Hematopoietic multipotent progenitor cell treated with erythropoietin and hydrocortisone succinate and interleukin-3 and kit ligand, for 8 days (in vitro differentiated cells): Measurements from ENCODE around the gene PRL.

ENCODE experiments used
- DNase-seq: peaks from one replicate; pipeline ENCODE4 v3.0.0-alpha.2; 2015

Gene PRL

DNA sequence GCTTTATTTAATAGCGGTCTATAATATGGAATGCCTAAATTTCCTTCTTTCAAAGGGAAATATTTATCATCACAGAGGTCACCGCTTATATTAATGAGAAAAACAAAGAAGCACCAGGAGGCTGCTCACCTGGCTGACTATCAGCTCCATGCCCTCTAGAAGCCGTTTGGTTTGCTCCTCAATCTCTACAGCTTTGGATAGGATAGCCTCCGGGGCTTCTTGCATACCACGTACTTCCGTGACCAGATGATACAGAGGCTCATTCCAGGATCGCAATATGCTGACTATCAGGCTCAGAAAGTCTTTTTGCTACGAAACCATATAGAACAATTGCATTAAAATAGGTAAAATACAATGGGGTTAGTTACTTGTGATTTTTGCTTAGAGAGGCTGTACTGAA is 6.8 kb downstream of the PRL start:
- no peak for DNase-seq

DNA sequence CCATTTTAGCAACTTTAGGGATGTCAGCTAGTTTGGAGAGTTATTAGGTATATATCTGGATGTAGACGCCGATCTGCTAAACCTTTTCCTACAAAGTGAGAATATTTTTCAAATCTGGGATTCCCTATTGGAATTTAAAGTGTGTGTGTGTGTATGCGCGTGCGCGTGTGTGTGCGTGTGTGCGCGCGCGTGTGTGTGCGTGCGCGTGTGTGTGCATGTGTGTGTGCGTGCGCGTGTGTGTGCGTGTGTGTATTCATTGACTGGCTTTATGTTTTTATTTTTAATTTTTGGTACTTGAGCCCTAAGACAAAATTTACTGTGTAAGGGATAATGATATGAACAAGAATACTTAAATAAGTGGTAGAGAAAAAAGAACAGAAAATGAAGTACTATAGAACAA is 8.1 kb downstream of the PRL start:
- no peak for DNase-seq

DNA sequence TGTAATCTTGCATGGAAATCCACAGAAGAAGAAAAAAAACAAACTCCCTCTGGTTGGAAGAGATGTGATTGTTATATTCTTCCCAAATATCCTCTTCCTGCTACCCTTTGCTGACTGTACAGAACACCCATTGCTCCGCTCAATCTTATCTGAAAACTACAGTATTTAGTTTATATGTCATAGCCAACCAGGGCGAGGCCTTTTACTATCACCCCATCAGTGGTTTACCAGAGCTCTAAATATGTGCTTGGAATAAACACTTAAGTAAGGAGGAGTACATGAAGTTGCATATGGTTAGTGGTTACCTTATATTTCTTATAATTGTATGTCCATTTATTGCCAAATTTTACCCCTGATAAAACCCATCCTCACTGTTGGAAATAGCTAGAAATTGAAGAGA is 12.2 kb downstream of the PRL start:
- peak; percentile 9 for DNase-seq

DNA sequence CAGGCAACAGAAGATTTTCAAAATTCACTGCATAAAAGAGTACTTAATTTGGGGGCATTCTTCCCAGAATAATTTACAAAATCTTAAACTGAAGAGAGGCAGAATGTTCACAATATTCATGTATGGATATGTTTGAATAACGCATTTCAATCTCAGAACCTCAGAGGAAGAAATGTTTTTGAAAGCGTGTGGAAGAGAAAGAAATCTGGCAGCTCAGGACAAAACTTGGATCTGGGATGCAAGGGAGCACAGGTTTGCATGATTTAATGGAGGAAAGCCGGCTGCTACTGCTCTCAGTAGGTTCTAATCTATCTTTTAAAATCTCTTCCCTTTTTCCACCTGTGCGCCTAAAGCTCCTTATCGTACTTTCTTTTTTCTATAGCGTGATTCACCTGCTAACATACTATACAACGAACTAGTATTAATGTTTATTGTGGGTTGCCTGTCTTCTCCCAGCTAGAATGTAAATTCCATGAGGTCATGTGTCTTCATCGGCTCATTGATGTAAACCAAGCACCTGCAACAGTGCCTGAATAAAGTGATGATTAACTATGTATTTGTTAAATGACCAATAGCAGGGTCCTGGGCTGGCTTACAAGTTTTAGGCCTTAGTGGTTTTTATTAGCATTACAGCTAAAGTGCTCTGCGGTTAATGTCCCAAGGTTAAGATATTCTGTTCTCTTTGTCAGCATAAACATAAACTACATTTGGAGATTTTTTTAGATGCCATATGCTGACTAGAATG is 15.3 kb downstream of the PRL start:
- no peak for DNase-seq

DNA sequence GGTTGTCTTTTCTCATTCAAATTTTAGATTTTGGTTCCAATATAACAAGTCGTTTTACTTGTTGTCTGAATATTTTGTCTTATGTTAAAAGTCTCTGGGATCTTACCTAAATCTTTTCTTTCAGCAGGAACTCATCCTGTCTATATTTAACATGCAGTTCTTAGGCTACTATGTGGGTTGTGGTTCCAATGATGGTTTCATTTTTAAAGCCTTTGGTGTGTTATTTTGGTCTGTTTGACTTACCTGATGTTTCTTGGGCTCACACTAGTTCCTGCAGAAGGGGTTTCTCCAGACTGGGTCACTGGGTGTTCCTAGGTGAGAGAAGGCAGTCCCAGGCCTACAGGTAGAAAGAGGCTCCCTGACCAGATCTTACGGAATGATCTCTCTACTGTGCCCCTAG is 17.4 kb downstream of the PRL start:
- DNase-seq: no peak

DNA sequence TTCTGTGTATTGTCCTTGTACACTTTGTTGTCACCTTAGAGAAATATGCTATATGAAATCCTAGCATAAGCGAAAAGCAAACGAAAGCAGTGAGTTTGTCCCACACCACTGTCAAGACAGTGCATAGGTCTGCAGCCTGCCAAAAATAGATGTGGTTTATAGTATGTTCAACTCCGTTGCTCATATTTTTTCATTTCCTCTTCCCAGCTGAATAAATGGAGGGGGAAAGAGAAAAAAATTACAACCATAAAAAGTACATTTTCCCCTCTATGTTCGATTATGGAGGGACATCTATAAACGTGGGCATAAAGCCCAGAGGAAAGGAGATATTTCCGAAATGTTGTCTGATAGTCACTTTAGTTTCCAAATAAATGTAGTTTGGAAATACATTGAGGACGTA is 25.8 kb downstream of the PRL start:
- DNase-seq: no peak

GRCh38 chr6:22263748-22264147 is 33.1 kb downstream of the PRL start:
- DNase-seq: no peak

DNA sequence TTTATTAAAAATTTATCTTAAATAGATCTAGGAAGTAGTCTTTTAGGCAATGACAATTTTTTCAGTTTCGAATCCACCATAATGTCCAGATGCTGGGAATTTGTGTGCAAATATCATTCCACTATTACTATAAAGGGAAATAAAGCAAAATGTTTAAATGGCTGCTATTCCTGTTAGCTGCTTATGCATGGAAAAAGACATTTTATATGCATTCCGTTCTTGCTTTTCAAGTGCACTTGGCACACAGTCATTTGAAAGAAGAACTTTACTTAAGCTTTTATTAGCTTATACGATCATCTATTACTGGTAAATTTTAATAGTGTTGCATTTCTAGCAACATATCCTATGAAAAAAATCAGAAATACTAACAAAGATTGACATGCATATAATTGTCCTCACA is 42.0 kb downstream of the PRL start:
- no peak for DNase-seq

GRCh38 chr6:22253955-22254655 is 42.7 kb downstream of the PRL start:
- DNase-seq: no peak

- no peak for DNase-seq
Observed at GRCh38 chr6:22251348-22251747, 45.5 kb downstream of the PRL start.

DNA sequence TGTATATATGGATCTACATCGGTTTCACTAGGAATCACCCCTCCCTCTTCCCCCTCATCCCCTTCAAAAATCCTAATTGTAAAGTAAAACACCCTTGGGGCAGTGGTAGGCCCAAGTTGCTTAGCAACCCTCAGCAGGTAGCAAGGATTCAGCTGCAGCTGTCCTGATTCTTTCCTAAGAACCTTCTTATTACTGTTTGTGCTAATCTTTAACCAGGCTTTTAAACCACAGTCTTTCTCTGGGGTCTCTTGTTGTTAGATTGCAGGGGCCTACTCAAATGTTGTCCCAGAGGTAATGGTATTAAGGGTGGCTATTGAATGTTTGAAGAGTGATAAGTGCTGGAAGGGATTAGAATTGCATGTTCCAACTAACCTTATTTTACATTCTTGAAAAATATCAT is 46.4 kb downstream of the PRL start:
- no peak for DNase-seq

DNA sequence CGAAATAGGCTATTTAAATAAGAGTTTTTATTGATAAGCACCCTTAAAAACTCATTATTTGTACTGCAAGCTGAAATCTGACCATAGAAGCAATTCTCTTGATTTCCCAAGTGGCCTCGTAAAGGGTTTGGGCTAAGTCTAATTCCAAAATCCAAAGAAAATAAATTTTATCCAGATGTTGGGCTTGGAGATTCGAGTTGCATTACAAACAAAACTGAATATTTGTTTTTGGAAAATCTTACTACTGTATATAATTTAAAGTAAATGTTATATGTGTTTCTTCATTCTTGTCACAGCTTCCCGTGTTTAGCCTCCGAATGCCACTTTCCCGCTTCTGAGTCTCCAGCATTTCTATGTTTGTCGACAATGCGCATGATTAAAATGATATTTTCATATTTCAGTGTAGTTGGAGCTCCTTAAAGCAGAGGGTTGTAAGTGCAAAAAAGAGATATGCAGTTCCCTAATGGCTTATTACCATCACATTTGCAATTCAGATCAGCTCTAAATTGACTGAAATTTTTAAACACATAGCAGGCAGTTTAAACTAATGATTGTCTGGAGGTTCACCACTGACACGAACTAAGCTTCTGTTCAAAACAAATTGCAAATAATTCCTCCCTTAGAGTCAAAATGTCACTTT is 47.0 kb downstream of the PRL start:
- no peak for DNase-seq

DNA sequence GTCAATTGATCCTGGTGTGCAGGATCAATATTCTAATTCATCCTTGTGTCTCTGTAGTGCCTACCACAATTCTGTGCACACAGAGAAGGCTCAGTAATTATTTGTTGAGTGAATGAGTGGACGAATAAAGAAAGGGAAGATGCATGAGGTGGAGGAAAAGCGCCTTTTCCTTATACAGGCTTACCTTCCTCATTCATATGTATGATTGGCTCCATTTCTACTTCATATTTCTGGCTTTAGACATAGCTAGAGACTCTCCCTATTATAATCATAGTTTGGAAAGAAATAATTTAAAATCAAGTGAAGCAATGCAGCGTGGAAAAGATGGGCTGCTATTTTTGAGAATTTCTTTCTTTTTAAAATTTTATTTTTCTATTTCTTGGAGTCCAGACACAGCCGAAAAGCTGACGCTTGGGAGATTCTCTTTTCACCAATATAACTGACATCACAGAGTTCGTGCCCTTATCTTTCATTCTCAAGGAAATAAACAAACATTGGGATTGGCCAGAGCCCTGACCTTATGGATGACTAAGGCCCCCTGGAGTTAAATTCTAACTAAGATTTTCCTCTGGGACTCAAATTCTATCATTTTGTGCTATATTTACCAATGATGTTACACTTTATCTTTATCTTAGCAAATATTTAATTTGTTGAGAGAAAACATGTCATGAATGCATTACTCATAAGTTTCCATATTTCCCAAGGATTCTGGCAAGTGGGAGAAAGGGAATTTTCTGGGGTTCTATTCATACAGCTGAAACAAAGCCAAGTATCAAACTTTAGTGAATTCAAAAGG is 48.1 kb downstream of the PRL start:
- DNase-seq: no peak

DNA sequence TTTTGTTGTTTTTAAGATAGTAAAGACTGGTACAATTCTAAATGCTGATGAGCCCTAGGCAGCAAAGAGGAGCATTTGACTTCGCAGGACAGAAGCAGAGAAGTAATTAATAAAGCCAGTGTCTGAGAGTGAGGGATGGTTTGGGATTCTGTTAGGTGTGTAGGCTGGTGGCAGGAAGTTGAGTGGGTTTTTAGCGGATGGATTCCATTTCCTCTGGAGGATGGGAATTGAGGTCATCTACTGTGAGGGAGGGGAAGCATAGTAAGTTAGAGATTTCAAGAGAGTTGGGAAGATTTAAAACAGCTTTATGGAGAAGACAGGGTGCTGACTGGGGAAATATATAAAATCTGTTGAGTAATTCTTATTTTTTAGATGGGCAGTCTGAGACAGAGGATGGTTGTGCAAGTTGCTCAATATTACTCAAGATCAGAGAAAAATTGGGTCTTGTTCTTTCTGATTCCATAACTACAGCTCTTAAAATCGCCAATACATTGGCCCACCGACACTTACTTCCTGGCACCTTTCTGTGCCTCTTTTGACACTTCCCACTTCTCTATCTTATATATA is 48.8 kb downstream of the PRL start:
- DNase-seq: no peak

DNA sequence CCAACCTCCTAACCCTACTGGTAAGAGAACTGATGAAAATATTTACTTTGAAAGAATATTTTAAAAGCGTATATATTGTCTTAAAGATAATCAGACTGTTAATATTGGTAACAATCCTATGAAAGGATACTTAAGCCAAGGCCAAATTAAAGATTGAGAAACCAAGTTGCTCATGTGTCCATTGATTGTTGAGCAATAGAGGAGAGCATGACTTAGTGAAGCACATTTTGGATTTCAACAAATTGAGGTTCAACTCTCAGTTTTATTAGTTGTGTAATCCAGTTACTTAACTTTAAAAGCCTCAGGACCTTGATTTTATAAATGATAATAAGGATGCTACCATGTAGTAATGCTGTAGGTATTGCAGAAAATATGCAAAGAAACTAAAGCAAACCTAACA is 56.8 kb downstream of the PRL start:
- no peak for DNase-seq

DNA sequence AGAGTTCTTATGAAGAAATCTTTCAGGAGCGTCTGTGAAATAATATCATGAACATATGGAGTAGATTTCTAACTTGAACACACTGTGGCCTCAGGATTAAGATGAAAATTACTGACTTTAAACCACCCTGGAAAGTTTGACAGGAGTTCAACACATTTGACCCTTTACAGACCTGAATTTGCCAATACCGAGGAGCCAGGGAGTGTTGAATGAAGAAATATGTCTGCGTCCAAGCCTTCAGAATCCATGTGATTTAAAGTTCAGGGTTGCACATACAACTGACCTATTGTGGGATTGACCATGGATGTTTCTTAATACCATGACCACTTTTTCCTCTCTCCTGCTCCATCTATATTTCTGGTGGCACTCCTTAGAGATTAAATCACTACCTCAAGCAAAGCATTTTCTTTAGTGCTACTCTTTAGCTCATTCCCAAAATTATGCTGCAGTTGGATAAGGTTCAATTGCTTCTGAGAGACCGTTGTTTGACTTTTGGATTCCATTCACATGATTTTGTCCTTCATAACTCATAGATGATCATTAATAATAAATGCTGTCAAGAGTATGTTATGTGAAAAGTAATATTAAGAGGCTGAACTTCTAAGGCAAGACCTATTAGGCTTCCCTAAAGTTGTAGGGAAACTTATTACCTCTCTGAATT is 57.4 kb downstream of the PRL start:
- DNase-seq: no peak

GRCh38 chr6:22238861-22239260 is 58.0 kb downstream of the PRL start:
- DNase-seq: no peak

GRCh38 chr6:22237526-22237925 is 59.3 kb downstream of the PRL start:
- DNase-seq: peak; percentile 6
